Measurements from ENCODE around the gene FIP1L1.

The FIP1L1 gene

DNA sequence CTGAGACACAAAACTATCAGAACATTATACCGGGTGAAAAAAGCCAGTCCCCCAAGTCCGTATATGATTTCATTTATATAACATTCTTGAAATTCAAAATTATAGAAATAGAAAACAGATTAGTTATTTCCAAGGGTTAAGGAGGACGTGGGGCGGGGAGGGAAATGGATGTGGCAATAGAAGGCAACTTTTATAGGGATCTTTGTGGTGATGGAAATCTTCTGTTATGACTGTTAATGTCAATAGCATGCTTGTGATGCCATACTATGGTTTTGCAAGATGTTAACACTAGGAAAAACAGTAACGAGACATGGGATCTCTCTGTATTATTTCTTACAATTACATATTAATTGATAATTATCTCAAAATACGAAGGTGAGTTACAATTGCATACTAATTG, 117.4 kb downstream of the FIP1L1 start:
- Histone ChIP-seq H3F3A (ENCODE audit: insufficient read depth, low read length) (no peaks in the 10 kb centered on the region), H3K9me3 (ENCODE audit: low read length) (no peaks in the 10 kb centered on the region), H3K27ac (ENCODE audit: low read depth, low read length, poor library complexity, severe bottlenecking) (no peak overlapping the region), H3K4me1 (ENCODE audit: insufficient read depth, low read length, severe bottlenecking) (no peaks in the 10 kb centered on the region), H3K9me2 (ENCODE audit: low read depth, low read length) (no peaks in the 10 kb centered on the region), H3K4me2 (ENCODE audit: low read length) (no peak overlapping the region), H2AFZ (ENCODE audit: low read length) (no peak overlapping the region), H4K20me1 (ENCODE audit: insufficient read depth, low read length) (no peaks in the 10 kb centered on the region), H3K9ac (ENCODE audit: low read length) (no peak overlapping the region), H3K4me3 (ENCODE audit: low read depth, low read length, poor library complexity, severe bottlenecking) (no peak overlapping the region), H3K36me3 (ENCODE audit: insufficient read depth, low read length) (no peaks in the 10 kb centered on the region), H3K27me3 (ENCODE audit: insufficient read depth, low read length) (no peaks in the 10 kb centered on the region), H3K79me2 (ENCODE audit: insufficient read depth, low read length) (no peaks in the 10 kb centered on the region)
- TF ChIP-seq EZH2 (IDR thresholded peaks at IDR 0.05; ENCODE audit: borderline replicate concordance, low read length) = no peak
- TF ChIP-seq, protein P1, sequence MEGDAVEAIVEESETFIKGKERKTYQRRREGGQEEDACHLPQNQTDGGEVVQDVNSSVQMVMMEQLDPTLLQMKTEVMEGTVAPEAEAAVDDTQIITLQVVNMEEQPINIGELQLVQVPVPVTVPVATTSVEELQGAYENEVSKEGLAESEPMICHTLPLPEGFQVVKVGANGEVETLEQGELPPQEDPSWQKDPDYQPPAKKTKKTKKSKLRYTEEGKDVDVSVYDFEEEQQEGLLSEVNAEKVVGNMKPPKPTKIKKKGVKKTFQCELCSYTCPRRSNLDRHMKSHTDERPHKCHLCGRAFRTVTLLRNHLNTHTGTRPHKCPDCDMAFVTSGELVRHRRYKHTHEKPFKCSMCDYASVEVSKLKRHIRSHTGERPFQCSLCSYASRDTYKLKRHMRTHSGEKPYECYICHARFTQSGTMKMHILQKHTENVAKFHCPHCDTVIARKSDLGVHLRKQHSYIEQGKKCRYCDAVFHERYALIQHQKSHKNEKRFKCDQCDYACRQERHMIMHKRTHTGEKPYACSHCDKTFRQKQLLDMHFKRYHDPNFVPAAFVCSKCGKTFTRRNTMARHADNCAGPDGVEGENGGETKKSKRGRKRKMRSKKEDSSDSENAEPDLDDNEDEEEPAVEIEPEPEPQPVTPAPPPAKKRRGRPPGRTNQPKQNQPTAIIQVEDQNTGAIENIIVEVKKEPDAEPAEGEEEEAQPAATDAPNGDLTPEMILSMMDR (IDR thresholded peaks at IDR 0.05; ENCODE audit: low read length) = no peak

DNA sequence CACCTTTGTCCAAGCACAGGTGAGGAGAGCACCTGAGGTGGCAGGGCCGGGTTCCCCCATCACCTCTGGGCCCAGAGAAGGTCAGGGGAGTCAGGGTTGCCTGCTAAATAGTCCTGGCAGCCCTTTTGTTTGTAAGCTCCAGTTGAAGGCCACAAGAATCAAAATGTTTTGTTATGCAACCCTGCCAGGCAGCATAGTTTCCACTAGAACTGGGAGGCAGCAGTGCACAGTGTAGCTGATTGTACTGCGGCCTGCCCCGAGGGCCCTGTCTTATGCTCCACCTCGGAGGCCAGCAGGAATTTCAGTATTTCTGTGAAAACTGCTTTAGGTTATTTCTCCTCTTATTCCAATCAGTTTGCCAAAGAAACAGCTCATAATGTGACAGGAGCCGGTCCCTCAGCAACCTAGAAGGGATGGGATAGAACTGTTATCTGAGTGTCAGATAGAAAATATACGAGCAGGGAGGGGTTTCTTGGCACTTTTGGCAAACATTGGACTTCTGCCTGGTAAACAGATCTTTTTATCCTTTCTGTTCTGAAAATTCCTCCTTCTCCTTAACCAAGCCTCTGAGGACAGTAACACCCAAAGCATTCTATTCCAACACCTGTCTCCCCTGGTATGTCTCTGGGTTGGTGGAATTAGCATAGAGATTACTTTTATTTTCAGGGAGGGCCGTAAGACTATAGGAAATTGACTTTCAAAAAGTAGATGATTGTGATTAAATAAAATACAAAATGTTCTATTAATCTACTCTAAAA, 120.2 kb downstream of the FIP1L1 start:
- H3K9me2 ChIP-seq (ENCODE audit: low read depth, low read length) = no peaks in the 10 kb centered on the region
- H3K27me3 ChIP-seq (ENCODE audit: insufficient read depth, low read length) = no peaks in the 10 kb centered on the region
- no peaks in the 10 kb centered on the region for H3F3A ChIP-seq (ENCODE audit: insufficient read depth, low read length)
- no peak overlapping the region for H3K4me2 ChIP-seq (ENCODE audit: low read length)
- H3K27ac ChIP-seq (ENCODE audit: low read depth, low read length, poor library complexity, severe bottlenecking) = no peak overlapping the region
- no peaks in the 10 kb centered on the region for H3K9me3 ChIP-seq (ENCODE audit: low read length)
- H3K36me3 ChIP-seq (ENCODE audit: insufficient read depth, low read length) = no peaks in the 10 kb centered on the region
- H3K9ac ChIP-seq (ENCODE audit: low read length) = no peak overlapping the region
- TF ChIP-seq, protein P1 (IDR thresholded peaks at IDR 0.05; ENCODE audit: low read length) = no peak
- no peak for TF ChIP-seq EZH2 (IDR thresholded peaks at IDR 0.05; ENCODE audit: borderline replicate concordance, low read length)
- H3K4me1 ChIP-seq (ENCODE audit: insufficient read depth, low read length, severe bottlenecking) = no peaks in the 10 kb centered on the region
- no peaks in the 10 kb centered on the region for H3K79me2 ChIP-seq (ENCODE audit: insufficient read depth, low read length)
- no peak overlapping the region for H2AFZ ChIP-seq (ENCODE audit: low read length)
- H4K20me1 ChIP-seq (ENCODE audit: insufficient read depth, low read length) = no peaks in the 10 kb centered on the region
- no peak overlapping the region for H3K4me3 ChIP-seq (ENCODE audit: low read depth, low read length, poor library complexity, severe bottlenecking)

DNA sequence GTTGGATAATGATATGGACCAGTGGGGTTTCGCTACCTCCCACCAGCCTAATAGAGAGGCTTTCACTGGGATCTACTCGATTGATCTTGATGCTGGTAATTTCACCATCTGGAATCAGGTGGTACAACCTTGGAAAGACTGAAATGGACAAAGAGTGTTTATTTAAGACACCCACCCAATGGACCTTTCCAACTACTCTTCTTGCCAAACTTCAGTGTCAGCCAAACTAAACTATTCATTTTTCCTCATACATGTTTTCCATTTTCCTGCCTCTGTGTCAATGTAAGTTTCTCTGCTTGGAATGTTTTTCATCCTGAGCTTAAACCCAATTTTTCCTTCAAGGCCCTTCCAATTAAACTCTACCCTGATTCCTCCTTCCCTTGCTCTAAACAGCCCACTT, 121.3 kb downstream of the FIP1L1 start:
- Histone ChIP-seq H3K9me3 (ENCODE audit: low read length) (no peaks in the 10 kb centered on the region), H3K4me2 (ENCODE audit: low read length) (no peak overlapping the region), H3K27ac (ENCODE audit: low read depth, low read length, poor library complexity, severe bottlenecking) (no peak overlapping the region), H3K9me2 (ENCODE audit: low read depth, low read length) (no peaks in the 10 kb centered on the region), H3K79me2 (ENCODE audit: insufficient read depth, low read length) (no peaks in the 10 kb centered on the region), H3K4me3 (ENCODE audit: low read depth, low read length, poor library complexity, severe bottlenecking) (no peak overlapping the region), H3K27me3 (ENCODE audit: insufficient read depth, low read length) (no peaks in the 10 kb centered on the region), H4K20me1 (ENCODE audit: insufficient read depth, low read length) (no peaks in the 10 kb centered on the region), H2AFZ (ENCODE audit: low read length) (no peak overlapping the region), H3K9ac (ENCODE audit: low read length) (no peak overlapping the region), H3F3A (ENCODE audit: insufficient read depth, low read length) (no peaks in the 10 kb centered on the region), H3K4me1 (ENCODE audit: insufficient read depth, low read length, severe bottlenecking) (no peaks in the 10 kb centered on the region), H3K36me3 (ENCODE audit: insufficient read depth, low read length) (no peaks in the 10 kb centered on the region)
- no peak for TF ChIP-seq EZH2 (IDR thresholded peaks at IDR 0.05; ENCODE audit: borderline replicate concordance, low read length)
- TF ChIP-seq, protein P1 (IDR thresholded peaks at IDR 0.05; ENCODE audit: low read length) = no peak

All from OCI-LY1 (cell line).